Activated CD4-positive, alpha-beta T cell treated with anti-CD3 and anti-CD28 coated beads for 4 hours (primary cell): ENCODE data around the gene SLC9A5.

ENCODE experiments used
- DNase-seq, 2 donors: peaks; one replicate each; pipeline ENCODE4 v3.0.0-alpha.2; 2020

SLC9A5 gene

DNA sequence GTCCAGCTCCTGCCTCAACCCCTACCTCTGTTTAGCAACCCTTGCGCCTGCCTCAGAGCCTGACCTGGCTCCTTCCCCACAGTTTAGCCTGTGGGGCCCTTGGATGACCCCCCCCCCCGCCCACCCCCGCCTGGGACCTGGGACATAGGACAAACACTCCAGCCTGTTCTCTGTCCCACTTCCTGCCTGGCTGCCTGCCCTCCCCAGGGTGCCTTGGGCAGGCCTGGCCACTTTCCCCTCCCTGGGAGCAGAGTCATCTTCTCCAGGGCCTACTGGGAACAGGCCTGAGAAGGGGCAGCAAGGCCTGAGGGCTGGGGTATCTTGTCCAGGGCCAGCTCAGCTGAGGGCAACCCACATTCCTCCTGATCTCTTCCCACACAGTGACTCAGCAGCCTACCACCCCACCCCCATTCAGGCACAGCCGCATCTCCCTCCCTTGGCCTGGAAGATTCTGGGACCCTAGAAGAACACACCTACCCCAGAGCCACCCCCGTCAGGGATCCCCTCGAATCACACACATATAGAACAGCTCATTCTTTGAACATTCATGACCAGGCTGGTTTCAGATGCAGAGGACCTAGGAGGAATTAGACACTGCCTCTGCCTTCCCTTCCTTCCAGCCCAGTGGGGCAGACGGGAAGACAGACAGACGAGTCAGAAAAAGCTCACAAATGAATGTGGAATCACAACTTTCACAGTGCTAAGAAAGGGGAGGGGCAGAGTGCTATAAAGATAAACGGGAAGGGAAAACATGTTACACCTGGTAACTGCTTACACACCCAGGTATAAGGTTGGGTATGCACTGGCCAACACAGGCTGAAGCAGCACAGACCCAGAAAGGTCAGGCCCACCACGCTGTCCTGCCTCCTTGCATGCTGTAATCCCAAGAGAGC, 7.5 kb upstream of the SLC9A5 start:
- DNase-seq, result no peak

DNA sequence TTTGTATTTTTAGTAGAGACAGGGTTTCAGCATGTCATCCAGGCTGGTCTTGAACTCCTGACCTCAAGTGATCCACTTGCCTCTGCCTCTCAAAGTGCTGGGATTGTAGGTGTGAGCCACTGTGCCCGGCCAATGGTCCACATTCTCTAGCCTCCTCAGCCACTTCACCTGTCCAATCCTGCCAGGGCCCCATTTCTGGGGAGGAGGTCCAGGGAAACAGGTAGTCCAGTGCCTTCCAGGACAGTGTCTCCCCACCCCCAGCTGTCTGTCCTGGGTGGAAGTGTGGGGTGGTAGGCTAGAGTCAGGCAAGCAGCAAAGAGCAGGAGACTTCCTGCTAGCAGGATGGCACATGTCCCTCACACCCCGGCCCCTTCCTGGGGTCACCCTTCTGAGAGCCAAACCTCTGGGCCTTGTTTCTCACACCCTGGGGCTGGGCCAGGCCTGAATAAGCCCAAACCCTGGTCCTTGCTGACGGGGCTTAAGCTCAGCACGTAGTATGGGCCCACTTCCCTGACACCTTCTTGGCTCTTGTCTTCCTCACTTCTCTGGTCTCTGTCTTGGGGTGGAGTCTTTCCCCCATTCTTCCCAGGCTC, 6.5 kb upstream of the SLC9A5 start:
- DNase-seq, result no peak

DNA sequence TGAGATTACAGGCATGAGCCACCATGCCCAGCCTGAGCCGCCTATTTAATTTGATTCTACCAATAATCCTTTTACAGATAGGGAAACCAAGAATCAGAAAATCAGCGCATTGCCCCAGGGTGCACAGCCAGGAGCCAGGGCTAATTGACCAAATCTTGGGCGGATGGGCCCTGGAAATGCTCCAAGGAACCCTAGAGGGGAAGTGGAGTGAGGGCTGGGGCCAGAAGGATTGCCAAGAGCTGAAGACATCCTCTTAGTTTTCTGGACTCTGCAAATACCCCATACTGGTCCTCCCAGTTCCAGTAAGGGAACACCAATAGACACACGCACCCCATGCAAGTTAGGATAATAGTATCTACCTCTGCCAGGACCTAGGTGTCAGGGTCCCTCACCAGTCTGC, 5.3 kb upstream of the SLC9A5 start:
- DNase-seq, result no peak

GRCh38 chr16:67244387-67245185, 4.2 kb upstream of the SLC9A5 start:
- DNase-seq, result peak; percentile 79 to 82

DNA sequence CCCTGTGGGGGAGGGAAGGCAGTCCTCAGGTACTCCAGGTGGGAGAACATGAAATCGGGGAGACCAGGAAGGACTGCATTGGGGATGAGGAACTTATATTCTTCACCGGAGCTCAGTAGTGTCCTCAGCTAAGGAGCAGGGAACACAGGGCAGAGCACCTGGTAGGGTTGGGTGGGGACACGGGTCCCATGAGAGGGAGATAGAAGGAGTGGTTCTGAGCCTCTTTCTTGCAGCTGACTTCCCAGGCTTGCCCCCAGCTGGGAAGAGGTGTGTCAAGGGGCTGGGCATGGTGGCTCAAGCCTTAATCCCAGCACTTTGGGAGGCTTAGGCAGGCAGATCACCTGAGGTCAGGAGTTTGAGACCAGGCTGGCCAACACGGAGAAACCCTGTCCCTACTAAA, 3.6 kb upstream of the SLC9A5 start:
- DNase-seq, result no peak

DNA sequence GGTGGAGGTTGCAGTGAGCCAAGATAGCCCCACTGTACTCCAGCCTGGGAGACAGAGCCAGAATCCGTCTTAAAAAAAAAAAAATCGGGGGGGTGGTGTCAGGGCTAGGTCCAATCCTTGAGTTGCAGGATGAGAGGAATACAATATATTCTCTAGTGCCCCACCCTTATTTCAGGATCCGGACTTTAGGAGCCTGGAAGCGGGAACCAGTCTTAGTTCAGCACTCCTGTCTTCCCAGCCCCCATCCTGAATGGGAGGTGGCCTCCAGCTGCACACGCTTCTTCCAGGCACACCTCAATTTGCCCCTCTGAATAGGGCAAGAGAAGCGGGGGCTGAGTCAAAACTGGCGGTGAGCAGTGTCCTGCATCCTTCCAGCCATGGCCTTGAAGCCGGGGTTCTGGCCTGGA, 3.1 kb upstream of the SLC9A5 start:
- no peak for DNase-seq

- DNase-seq, result peak; percentile 36 to 46
Observed at GRCh38 chr16:67246081-67246755, 2.6 kb upstream of the SLC9A5 start.

DNA sequence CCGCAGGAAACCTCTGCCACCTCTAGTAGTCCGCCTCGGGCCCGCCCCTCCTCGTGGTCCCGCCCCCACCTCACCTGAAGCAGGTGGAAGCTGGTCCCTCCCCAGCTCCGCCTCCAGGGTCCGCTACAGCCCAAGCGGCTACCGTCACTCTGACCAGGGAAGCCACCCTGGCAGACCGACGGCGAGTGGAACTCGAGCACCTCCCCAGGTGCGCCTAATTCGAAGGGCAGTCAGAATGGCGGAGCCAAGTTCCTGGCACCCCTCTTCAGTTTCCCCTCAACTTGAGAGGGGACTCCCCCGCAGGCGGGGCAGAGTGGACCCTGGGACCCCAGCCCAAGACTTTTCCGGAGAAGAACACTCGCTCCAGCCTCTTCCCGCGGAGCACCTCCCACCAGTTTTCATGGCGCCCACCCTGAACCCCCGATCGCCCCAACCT, 2.0 kb upstream of the SLC9A5 start:
- no peak for DNase-seq

DNA sequence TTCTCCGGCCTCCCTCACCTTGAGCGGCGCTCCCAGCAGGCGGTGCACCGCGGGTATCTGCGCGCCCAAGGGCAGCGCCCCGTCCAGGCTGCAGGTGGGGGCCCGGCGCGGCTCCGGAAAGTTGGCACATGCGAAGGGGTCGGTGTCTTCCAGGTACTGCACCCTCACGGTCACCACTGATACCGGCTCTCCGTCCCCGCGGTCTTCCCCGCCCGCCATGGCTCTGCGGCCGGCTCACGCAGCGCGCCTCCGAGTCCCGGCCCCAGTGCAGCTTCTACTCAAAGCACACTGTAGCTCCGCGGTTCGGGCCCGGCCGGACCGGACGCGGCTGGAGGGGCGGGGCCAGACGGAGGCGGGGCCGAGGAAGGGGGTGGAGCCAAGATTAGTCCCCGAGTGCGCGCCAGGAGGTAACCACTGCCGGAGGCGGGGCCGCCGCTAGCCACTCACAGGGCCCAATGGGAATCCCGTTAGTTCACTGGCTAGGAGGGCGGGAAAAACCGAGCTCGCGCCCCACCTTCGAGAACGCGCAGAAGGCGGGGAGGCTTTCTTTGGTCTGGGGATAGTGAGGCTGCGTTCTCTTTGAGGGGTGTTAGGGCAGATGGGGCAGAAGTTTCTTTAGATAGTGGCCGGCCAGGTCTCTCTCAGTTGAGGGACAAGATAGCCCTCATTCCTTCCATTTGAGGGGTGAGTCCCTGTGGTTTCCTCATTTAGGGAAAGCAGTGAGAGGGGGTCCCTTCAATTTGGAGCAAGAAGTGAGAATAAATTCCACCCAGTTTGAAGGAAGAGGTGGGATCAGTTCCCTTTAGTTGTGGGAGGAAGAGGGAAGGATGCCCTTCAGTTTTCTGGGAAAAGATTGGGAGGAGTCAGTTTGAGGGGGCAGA, 1.3 kb upstream of the SLC9A5 start, which contains the start of gene FHOD1:
FHOD1 (minus strand) TSS at position 290 of the 881 bp plus-strand sequence; CDS start at position 219, 71 bp downstream.
- peak; percentile 93 to 95 for DNase-seq

DNA sequence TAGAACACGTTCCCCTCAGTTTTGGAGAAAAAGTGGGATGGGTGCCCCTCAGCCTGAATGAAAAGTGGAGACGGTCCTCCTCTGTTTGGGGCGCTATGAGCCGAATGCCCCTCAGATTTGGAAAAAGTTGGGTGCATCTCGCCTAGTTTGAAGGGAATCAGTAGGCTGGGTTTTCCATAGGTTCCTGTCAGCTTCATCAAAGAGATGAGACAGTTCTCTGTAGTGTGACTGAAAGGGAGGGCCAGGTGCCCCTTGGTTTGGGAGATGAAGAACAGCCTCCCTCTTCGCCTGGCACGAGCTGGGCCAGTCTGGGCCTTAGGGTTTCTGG, 742 bp upstream of the SLC9A5 start:
- DNase-seq, result no peak

DNA sequence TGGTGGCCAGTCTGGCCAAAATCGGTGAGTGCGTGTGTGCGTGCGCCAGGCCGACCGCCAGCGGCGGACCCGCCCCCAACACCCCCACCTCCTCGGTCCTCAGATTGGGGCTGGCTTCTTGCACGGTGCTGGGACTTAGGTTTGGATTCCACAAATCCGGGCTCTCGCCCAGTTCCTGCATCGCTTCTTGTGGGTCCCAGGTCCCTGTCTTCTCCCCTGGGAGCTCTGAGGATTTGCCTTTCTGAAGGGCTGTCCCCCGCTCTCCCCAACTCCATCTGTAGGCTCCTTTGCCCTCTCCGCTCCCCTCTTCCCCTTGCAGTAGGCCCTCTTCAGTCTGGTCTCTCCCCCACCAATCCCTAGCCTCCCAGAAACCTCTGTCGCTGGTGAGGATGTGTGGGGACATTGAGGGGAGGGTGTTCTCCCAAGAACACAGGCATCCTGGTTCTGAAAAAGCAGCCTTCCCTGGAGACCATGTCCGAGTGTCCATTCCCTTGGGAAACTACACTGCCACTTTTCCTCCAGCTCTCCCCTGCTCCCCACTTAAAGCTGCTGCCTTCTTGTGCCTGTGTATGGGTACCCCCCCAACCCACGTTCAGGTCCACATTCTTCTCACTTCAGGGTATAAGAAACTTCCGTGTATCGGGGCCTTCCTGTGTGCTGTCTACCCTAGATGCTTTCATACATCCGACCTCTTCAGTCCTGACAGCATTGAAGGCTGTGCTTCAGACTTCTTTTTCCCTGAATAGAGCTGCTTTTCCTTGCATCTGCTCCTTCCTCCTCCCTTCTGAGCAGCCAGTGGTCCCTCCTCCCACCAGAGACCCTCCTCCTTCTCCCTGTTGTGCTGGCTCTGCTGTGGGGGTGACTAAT, 632 bp downstream of the SLC9A5 start:
- DNase-seq, result no peak

- DNase-seq, result no peak
Observed at GRCh38 chr16:67250045-67250327, 1.2 kb downstream of the SLC9A5 start.

DNA sequence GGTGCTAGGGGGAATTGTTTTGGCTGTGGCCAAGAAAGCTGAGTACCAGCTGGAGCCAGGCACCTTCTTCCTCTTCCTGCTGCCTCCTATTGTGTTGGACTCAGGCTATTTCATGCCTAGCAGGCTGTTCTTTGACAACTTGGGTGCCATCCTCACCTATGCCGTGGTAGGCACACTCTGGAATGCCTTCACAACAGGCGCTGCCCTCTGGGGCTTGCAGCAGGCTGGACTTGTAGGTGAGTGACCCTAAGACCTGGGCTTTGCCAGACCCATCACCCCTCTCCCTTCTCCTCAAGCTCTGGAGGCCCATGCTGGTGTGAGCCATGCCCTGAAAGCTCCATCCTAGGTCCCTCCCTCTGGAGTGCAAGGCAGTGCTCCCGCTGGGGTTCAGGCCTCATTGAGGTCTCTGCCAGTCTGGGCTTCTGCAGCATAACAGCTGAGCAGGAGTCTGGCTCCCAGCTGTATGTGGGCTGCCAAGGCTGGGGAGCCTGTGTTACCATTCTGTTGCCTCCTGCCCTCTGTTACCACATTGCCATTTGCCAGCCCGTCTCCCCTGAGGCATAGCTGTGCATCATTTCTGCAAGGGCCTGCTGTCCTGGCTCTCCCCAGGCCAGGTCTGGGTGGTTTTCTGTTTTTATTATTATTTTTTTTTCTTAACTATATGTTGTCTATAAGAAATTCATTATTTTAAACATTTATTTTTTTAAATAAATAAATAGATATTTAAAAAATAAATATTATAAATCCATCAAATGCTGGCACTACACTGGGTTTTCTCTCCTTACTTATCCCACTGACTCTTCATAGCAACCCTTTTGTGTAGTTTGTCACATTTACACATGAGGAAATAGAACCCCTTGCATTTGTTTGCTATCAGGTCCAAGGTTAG, 4.1 kb downstream of the SLC9A5 start:
- DNase-seq, result no peak

GRCh38 chr16:67254801-67255552, 6.2 kb downstream of the SLC9A5 start:
- DNase-seq, result no peak

GRCh38 chr16:67255553-67256221, 6.9 kb downstream of the SLC9A5 start:
- DNase-seq, result no peak

DNA sequence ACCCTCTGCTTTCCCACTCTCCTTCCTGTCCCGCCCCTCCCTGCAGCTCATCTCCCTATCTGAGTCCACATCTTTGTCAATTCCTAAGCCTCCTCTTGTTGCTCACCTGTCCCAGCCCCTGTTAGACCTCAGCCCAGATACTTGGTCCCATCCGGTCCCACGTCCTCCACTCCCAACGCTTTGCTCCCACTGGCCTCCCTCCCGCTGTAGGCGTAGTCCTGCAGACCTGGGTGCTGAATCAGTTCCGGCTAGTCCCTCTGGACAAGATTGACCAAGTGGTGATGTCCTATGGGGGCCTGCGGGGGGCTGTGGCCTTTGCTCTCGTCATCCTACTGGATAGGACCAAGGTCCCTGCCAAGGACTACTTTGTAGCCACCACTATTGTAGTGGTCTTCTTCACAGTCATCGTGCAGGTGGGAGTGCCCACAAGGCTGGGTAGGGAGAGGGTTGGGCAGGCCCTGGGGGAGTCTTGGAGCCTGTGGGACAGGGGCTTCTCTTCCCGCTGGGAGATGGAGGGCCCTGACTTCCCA, 8.0 kb downstream of the SLC9A5 start:
- DNase-seq, result no peak

GRCh38 chr16:67257486-67258160, 8.8 kb downstream of the SLC9A5 start:
- DNase-seq, result no peak
